ENCODE results near the gene NPC1. TPM values are rescaled to one million over a fixed set of nuclear protein-coding genes. Genes with fewer than 3 reads are reported as not detected.

The NPC1 gene
- total and polyA plus RNA-seq, 8 donors: 7.6 to 219 (median 59.3) TPM

GRCh38 chr18:23538001-23538400 is 48.3 kb downstream of the NPC1 start:
- DNase-seq: no peak
- WGBS, 5 donors: 86 to 98% (median 92%) methylated on average over 9 of the region's 9 CpGs
- Histone ChIP-seq H3K4me1 (peaks cover 0 to 6% (median 0%) of the 10 kb centered on the region in 4 donors), H3K36me3 (peaks cover 84 to 100% (median 100%) of the 10 kb centered on the region in 4 donors), H3K9me3 (no peaks in the 10 kb centered on the region), H3K27ac (no peak overlapping the region), H3K27me3 (no peaks in the 10 kb centered on the region), H3K4me3 (no peak overlapping the region)
- TF ChIP-seq CTCF (IDR thresholded peaks at IDR 0.05) (no peak), POLR2A (IDR thresholded peaks at IDR 0.05) (no peak), EP300 (IDR thresholded peaks at IDR 0.05) (no peak), POLR2AphosphoS5 (IDR thresholded peaks at IDR 0.05) (no peak)
- intact Hi-C loops (cut with DNase I; ENCODE audit: low total_unique reads): no loop called here

DNA sequence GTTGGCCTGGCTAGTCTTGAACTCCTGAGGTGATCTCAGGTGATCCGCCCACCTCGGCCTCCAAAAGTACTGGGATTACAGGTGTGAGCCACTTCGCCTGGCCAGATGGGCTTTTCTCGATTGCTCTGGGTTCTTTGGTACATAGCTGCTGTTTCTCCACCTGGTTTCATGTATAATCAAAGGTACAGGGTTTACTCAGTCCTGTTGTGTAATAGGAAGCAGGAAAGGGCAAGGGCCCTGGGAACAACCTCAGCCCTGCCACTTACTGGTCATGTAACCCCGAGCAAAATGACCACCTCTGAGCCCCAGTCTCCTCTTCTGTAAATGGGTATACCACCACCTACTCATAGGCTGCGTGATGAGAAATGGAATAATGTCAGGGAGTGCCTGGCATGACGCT is 49.0 kb downstream of the NPC1 start:
- Histone ChIP-seq H3K4me3 (no peak overlapping the region), H3K36me3 (peaks cover 85 to 100% (median 100%) of the 10 kb centered on the region in 4 donors), H3K9me3 (no peaks in the 10 kb centered on the region), H3K27me3 (no peaks in the 10 kb centered on the region), H3K27ac (no peak overlapping the region), H3K4me1 (peaks cover 0 to 6% (median 0%) of the 10 kb centered on the region in 4 donors)
- WGBS, 5 donors: 92 to 97% (median 94%) methylated on average over 7 of the region's 7 CpGs
- no peak for DNase-seq
- TF ChIP-seq EP300 (IDR thresholded peaks at IDR 0.05) (no peak), CTCF (IDR thresholded peaks at IDR 0.05) (no peak), POLR2AphosphoS5 (IDR thresholded peaks at IDR 0.05) (no peak), POLR2A (IDR thresholded peaks at IDR 0.05) (no peak)
- intact Hi-C loops (cut with DNase I; ENCODE audit: low total_unique reads): no loop called here

- H3K4me1 ChIP-seq: peaks cover 0 to 6% (median 0%) of the 10 kb centered on the region in 4 donors
- intact Hi-C loops (cut with DNase I; ENCODE audit: low total_unique reads): no loop called here
- no peak overlapping the region for H3K4me3 ChIP-seq
- H3K27me3 ChIP-seq: no peaks in the 10 kb centered on the region
- TF ChIP-seq CTCF (IDR thresholded peaks at IDR 0.05) (no peak), EP300 (IDR thresholded peaks at IDR 0.05) (no peak), POLR2A (IDR thresholded peaks at IDR 0.05) (no peak), POLR2AphosphoS5 (IDR thresholded peaks at IDR 0.05) (no peak)
- DNase-seq: no peak
- H3K27ac ChIP-seq: no peak overlapping the region
- WGBS, 5 donors: 81 to 91% (median 86%) methylated on average over 5 of the region's 5 CpGs
- H3K9me3 ChIP-seq: no peaks in the 10 kb centered on the region
- peaks cover 91 to 100% (median 100%) of the 10 kb centered on the region in 4 donors for H3K36me3 ChIP-seq
These were observed 50.1 kb downstream of the NPC1 start for GRCh38 chr18:23536204-23536603.

GRCh38 chr18:23534276-23534675 is 52.0 kb downstream of the NPC1 start:
- DNase-seq: no peak
- Histone ChIP-seq H3K36me3 (peaks cover 95 to 100% (median 100%) of the 10 kb centered on the region in 4 donors), H3K4me1 (no peaks in the 10 kb centered on the region), H3K27me3 (no peaks in the 10 kb centered on the region), H3K4me3 (no peak overlapping the region), H3K27ac (no peak overlapping the region), H3K9me3 (no peaks in the 10 kb centered on the region)
- intact Hi-C loops (cut with DNase I; ENCODE audit: low total_unique reads): no loop called here
- TF ChIP-seq POLR2AphosphoS5 (IDR thresholded peaks at IDR 0.05) (no peak), EP300 (IDR thresholded peaks at IDR 0.05) (no peak), CTCF (IDR thresholded peaks at IDR 0.05) (no peak), POLR2A (IDR thresholded peaks at IDR 0.05) (no peak)
- 91 to 97% (median 94%) methylated on average over 16 of the region's 16 CpGs for WGBS, 5 donors

Data from stomach (tissue), 9 donors.